NCI-H1694 (cell line): Measurements from ENCODE around the gene ZNF701.
"Not testable (repeated sequence)": the region's sequence is repeated elsewhere in the genome, so short reads cannot be mapped to it uniquely, and the experiment has no call there.

Source experiments
- DNase-seq: peaks from one replicate; lab custom pipeline; 2025; lab: John Stamatoyannopoulos, UW

Gene ZNF701

GRCh38 chr19:52566588-52566987 lies 3.5 kb upstream of the ZNF701 start:
- DNase-seq = no peak

GRCh38 chr19:52567921-52568320 lies 2.2 kb upstream of the ZNF701 start:
- no peak for DNase-seq

- not testable (repeated sequence) for DNase-seq
These were observed 468 bp upstream of the ZNF701 start for GRCh38 chr19:52569638-52569999.

- DNase-seq = no peak
These were observed 14.8 kb downstream of the ZNF701 start for GRCh38 chr19:52584736-52585440.

GRCh38 chr19:52585604-52586003 lies 15.5 kb downstream of the ZNF701 start:
- no peak for DNase-seq

- DNase-seq = no peak
These were observed 20.6 kb downstream of the ZNF701 start for GRCh38 chr19:52590728-52591127.

GRCh38 chr19:52592301-52592700 lies 22.2 kb downstream of the ZNF701 start:
- no peak for DNase-seq

GRCh38 chr19:52593441-52593840 lies 23.4 kb downstream of the ZNF701 start:
- DNase-seq = not testable (repeated sequence)

GRCh38 chr19:52599241-52599640 lies 29.2 kb downstream of the ZNF701 start:
- no peak for DNase-seq

GRCh38 chr19:52600639-52601024 lies 30.5 kb downstream of the ZNF701 start:
- DNase-seq = no peak

- no peak for DNase-seq
These were observed 31.2 kb downstream of the ZNF701 start for GRCh38 chr19:52601025-52601973.

- DNase-seq = not testable (repeated sequence)
These were observed 31.9 kb downstream of the ZNF701 start for GRCh38 chr19:52601974-52602366.

- no peak for DNase-seq
These were observed 32.9 kb downstream of the ZNF701 start for GRCh38 chr19:52602941-52603340.

- DNase-seq = no peak
These were observed 33.6 kb downstream of the ZNF701 start for GRCh38 chr19:52603558-52604207.

GRCh38 chr19:52613299-52613906 lies 43.3 kb downstream of the ZNF701 start:
- no peak for DNase-seq

GRCh38 chr19:52621376-52621775 lies 51.3 kb downstream of the ZNF701 start:
- no peak for DNase-seq

- no peak for DNase-seq
These were observed 52.2 kb downstream of the ZNF701 start for GRCh38 chr19:52622261-52622660.

GRCh38 chr19:52626915-52627314 lies 56.8 kb downstream of the ZNF701 start:
- DNase-seq = no peak

GRCh38 chr19:52627441-52627840 lies 57.4 kb downstream of the ZNF701 start:
- DNase-seq = not testable (repeated sequence)

- DNase-seq = no peak
These were observed 65.9 kb downstream of the ZNF701 start for GRCh38 chr19:52635786-52636570.
